K562 (cell line): ENCODE data around the gene KRT33A. TPM values are rescaled to one million over a fixed set of nuclear protein-coding genes. Genes with fewer than 3 reads are reported as not detected.

Source experiments
- KAT2B ChIP-seq: IDR thresholded peaks from one replicate; pipeline ENCODE4 v1.6.1; 2012; ENCODE audit warnings: low read depth, mild to moderate bottlenecking, control low read depth, inconsistent platforms, low read length, moderate library complexity
- polyA plus RNA-seq, 8 experiments: library from polyadenylated mRNA; depleted of rRNA in 4 of 8; stranded (reverse) in 5 of 8; unstranded in 3 of 8; fragments of >200 nt; fragmentation: Nextera tagmentation in 2 of 8; fragmentation: Illumina TruSeq in 1 of 8; extraction: Ambion mirVana in 2 of 8; extraction: Trizol in 1 of 8; gene quantifications; 2 replicates each; pipeline versions ENCODE4 v1.2.1 to v1.2.3, GENCODE V29; 2011 to 2014; ENCODE audit warnings: inconsistent platforms in 1 of 8, missing spikeins in 1 of 8
- total RNA-seq, 7 experiments: library from RNA; depleted of rRNA in 6 of 7; stranded (reverse); fragments of >200 nt in 6 of 7; fragmentation: Illumina TruSeq in 2 of 7; extraction: Trizol in 2 of 7; gene quantifications; 2 replicates each; pipeline versions ENCODE4 v1.2.1 to v1.2.3, GENCODE V29; 2011 to 2021; ENCODE audit warnings: low replicate concordance in 1 of 7
- TF ChIP-seq, protein P1 (sequence below): fragments of 450-650 bp; IDR thresholded peaks from 2 replicates; pipeline ENCODE4 v1.6.1; 2016; ENCODE audit warnings: mild to moderate bottlenecking, moderate library complexity

KRT33A gene
- total and polyA plus RNA-seq, 9 of the 15 experiments (the other 6 are each of a cell fraction or from before 2014, with no cell fraction given) = not detected

DNA sequence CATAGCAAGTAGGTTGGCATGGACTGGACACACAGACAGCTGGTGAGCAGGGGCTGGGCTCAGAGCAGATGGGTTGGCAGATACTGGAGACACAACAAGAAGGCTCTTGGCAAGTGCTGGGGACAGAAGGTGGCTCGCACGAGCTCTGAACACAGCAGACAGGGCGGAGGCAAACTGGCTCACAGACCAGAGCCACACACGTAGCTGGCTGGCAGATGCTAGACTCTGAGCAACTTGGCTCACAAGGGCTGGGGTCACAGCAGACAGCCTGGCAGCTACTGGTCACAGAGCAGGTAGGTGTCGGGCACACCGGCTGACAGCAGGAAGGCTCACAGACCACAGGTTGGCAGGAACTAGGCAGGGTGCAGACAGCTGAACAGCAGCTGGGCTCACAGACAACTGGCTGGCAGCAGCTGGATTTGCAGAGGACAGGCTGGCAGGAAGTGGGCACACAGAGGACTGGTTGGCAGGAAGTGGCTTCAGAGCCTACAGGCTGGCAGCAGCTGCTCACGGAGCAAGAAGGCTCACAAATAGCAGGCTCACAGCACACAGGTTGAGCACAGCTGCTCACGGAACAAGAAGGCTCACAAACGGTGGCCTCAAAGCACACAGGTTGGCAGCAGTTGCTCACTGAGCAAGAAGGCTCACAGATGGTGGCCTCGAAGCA, 42.2 kb downstream of the KRT33A start (continued):
- TF ChIP-seq, protein P1, sequence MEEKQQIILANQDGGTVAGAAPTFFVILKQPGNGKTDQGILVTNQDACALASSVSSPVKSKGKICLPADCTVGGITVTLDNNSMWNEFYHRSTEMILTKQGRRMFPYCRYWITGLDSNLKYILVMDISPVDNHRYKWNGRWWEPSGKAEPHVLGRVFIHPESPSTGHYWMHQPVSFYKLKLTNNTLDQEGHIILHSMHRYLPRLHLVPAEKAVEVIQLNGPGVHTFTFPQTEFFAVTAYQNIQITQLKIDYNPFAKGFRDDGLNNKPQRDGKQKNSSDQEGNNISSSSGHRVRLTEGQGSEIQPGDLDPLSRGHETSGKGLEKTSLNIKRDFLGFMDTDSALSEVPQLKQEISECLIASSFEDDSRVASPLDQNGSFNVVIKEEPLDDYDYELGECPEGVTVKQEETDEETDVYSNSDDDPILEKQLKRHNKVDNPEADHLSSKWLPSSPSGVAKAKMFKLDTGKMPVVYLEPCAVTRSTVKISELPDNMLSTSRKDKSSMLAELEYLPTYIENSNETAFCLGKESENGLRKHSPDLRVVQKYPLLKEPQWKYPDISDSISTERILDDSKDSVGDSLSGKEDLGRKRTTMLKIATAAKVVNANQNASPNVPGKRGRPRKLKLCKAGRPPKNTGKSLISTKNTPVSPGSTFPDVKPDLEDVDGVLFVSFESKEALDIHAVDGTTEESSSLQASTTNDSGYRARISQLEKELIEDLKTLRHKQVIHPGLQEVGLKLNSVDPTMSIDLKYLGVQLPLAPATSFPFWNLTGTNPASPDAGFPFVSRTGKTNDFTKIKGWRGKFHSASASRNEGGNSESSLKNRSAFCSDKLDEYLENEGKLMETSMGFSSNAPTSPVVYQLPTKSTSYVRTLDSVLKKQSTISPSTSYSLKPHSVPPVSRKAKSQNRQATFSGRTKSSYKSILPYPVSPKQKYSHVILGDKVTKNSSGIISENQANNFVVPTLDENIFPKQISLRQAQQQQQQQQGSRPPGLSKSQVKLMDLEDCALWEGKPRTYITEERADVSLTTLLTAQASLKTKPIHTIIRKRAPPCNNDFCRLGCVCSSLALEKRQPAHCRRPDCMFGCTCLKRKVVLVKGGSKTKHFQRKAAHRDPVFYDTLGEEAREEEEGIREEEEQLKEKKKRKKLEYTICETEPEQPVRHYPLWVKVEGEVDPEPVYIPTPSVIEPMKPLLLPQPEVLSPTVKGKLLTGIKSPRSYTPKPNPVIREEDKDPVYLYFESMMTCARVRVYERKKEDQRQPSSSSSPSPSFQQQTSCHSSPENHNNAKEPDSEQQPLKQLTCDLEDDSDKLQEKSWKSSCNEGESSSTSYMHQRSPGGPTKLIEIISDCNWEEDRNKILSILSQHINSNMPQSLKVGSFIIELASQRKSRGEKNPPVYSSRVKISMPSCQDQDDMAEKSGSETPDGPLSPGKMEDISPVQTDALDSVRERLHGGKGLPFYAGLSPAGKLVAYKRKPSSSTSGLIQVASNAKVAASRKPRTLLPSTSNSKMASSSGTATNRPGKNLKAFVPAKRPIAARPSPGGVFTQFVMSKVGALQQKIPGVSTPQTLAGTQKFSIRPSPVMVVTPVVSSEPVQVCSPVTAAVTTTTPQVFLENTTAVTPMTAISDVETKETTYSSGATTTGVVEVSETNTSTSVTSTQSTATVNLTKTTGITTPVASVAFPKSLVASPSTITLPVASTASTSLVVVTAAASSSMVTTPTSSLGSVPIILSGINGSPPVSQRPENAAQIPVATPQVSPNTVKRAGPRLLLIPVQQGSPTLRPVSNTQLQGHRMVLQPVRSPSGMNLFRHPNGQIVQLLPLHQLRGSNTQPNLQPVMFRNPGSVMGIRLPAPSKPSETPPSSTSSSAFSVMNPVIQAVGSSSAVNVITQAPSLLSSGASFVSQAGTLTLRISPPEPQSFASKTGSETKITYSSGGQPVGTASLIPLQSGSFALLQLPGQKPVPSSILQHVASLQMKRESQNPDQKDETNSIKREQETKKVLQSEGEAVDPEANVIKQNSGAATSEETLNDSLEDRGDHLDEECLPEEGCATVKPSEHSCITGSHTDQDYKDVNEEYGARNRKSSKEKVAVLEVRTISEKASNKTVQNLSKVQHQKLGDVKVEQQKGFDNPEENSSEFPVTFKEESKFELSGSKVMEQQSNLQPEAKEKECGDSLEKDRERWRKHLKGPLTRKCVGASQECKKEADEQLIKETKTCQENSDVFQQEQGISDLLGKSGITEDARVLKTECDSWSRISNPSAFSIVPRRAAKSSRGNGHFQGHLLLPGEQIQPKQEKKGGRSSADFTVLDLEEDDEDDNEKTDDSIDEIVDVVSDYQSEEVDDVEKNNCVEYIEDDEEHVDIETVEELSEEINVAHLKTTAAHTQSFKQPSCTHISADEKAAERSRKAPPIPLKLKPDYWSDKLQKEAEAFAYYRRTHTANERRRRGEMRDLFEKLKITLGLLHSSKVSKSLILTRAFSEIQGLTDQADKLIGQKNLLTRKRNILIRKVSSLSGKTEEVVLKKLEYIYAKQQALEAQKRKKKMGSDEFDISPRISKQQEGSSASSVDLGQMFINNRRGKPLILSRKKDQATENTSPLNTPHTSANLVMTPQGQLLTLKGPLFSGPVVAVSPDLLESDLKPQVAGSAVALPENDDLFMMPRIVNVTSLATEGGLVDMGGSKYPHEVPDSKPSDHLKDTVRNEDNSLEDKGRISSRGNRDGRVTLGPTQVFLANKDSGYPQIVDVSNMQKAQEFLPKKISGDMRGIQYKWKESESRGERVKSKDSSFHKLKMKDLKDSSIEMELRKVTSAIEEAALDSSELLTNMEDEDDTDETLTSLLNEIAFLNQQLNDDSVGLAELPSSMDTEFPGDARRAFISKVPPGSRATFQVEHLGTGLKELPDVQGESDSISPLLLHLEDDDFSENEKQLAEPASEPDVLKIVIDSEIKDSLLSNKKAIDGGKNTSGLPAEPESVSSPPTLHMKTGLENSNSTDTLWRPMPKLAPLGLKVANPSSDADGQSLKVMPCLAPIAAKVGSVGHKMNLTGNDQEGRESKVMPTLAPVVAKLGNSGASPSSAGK = no peak
- no peak for TF ChIP-seq KAT2B
